ENCODE data around the gene MYORG. TPM values are rescaled to one million over a fixed set of nuclear protein-coding genes. Genes with fewer than 3 reads are reported as not detected.
"Not testable (repeated sequence)": the region's sequence is repeated elsewhere in the genome, so short reads cannot be mapped to it uniquely, and the experiment has no call there.

MYORG gene
- total RNA-seq, 6 experiments from 2014 or later, result 27.1 to 73.6 (median 36.0) TPM

GRCh38 chr9:34363619-34364351 is 12.9 kb downstream of the MYORG start:
- TF ChIP-seq CTCF (IDR thresholded peaks at IDR 0.05) (no peak), POLR2A (IDR thresholded peaks at IDR 0.05) (no peak)
- H3K4me1 ChIP-seq, result peaks cover 0 to 22% (median 6%) of the 10 kb centered on the region in 4 donors
- DNase-seq, result no peak
- H3K27ac ChIP-seq, result no peak overlapping the region
- no peaks in the 10 kb centered on the region for H3K36me3 ChIP-seq
- 46% methylated on average over 10 of the region's 13 CpGs for WGBS (ENCODE audit: insufficient coverage, low coverage, low lambda C conversion rate, missing lambda C conversion rate)
- H3K27me3 ChIP-seq, result no peaks in the 10 kb centered on the region
- ATAC-seq, result peak in 3 of 4 donors; percentile 39 to 64 (median 56)
- no peak overlapping the region for H3K4me3 ChIP-seq
- H3K9me3 ChIP-seq, result no peaks in the 10 kb centered on the region
- intact Hi-C loops (cut with DNase I), result no loop called here

DNA sequence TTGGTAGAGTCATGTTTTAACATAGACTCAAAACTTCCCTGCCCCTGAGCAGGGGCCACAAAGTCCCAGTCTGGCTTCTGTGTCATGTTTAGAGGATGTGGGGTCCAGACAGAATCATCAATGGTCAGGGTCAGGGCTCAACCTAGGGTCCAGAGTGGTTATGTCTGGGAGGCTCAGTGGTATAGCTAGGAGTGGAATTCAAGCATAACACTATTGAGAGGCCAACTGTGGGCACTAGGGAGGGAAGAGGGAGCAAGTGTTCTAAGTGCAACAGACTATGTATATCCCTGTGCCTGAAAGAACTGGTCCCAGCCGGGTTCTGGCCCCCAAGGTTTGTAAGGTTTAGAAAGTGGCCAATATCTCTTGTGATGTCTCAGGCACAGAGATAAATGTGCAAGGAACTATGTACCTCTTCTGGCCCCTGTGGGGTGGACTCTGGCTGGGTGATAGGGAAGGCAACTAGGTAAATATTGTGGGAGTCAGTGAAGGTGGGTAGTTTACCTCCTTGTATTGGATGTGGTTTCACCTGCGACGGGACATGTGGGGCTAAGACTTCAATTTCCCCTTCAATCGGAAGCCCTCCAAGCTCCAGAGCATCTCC is 14.0 kb downstream of the MYORG start:
- H3K27me3 ChIP-seq, result no peaks in the 10 kb centered on the region
- H3K27ac ChIP-seq, result no peak overlapping the region
- TF ChIP-seq CTCF (IDR thresholded peaks at IDR 0.05) (no peak), POLR2A (IDR thresholded peaks at IDR 0.05) (no peak)
- H3K4me1 ChIP-seq, result peaks cover 0 to 22% (median 6%) of the 10 kb centered on the region in 4 donors
- H3K4me3 ChIP-seq, result no peak overlapping the region
- no peak for DNase-seq
- H3K9me3 ChIP-seq, result no peaks in the 10 kb centered on the region
- ATAC-seq, result no peak
- no peaks in the 10 kb centered on the region for H3K36me3 ChIP-seq
- intact Hi-C loops (cut with DNase I), result no loop called here
- 81% methylated on average over 3 of the region's 4 CpGs for WGBS (ENCODE audit: insufficient coverage, low coverage, low lambda C conversion rate, missing lambda C conversion rate)

- Histone ChIP-seq H3K4me3 (peak overlapping the region; percentile 8 to 45 (median 34)), H3K4me1 (peaks cover 0 to 29% (median 5%) of the 10 kb centered on the region in 4 donors), H3K27ac (peak overlapping the region; percentile 54 to 80 (median 76))
- 60% methylated on average over 1 of the region's 1 CpG for WGBS (ENCODE audit: insufficient coverage, low coverage, low lambda C conversion rate, missing lambda C conversion rate)
- ATAC-seq; H3K36me3 ChIP-seq; H3K9me3 ChIP-seq; DNase-seq; H3K27me3 ChIP-seq; intact Hi-C loops (cut with DNase I): not testable (repeated sequence)
Observed at GRCh38 chr9:34352957-34353356, 23.7 kb downstream of the MYORG start.

DNA sequence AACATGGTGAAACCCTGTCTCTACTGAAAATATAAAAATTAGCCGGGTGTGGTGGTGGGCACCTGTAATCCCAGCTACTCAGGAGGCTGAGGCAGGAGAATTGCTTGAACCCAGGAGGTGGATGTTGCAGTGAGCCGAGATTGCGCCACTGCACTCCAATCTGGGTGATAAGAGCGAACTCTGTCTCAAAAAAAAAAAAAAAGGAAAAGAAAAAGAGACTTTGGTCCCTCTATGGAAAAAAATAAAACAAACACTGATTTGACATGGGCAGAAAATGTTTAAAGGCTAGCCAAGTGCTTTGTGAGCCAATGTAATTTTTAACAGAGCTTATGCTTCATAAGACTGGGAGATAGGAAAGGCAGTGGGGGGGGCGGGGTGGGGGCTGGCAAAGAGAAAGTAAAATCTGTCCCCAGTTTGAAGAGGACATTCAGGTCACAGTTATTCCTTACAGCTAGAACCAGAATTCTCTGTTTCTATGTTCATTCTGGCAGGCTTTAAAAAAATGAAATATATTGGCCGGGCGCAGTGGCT is 24.5 kb downstream of the MYORG start:
- peak overlapping the region; percentile 8 to 45 (median 34) for H3K4me3 ChIP-seq
- 48% methylated on average over 3 of the region's 7 CpGs for WGBS (ENCODE audit: insufficient coverage, low coverage, low lambda C conversion rate, missing lambda C conversion rate)

GRCh38 chr9:34349324-34349723 is 27.4 kb downstream of the MYORG start:
- TF ChIP-seq POLR2A (IDR thresholded peaks at IDR 0.05), result no peak
- TF ChIP-seq CTCF (IDR thresholded peaks at IDR 0.05), result no peak
- H3K4me1 ChIP-seq, result peaks cover 0 to 62% (median 20%) of the 10 kb centered on the region in 4 donors
- H3K27ac ChIP-seq, result peak overlapping the region in 1 of 3 donors; percentile 82
- ATAC-seq (no peak), DNase-seq (no peak)
- H3K9me3 ChIP-seq, result no peaks in the 10 kb centered on the region
- no peaks in the 10 kb centered on the region for H3K27me3 ChIP-seq
- H3K4me3 ChIP-seq, result no peak overlapping the region
- no peaks in the 10 kb centered on the region for H3K36me3 ChIP-seq
- 41% methylated on average over 3 of the region's 3 CpGs for WGBS (ENCODE audit: insufficient coverage, low coverage, low lambda C conversion rate, missing lambda C conversion rate)
- intact Hi-C loops (cut with DNase I), result no loop called here

More for the DNA sequence above, 24.5 kb downstream of the MYORG start:
- Histone ChIP-seq H3K27ac (peak overlapping the region; percentile 54 to 80 (median 76)), H3K4me1 (peaks cover 0 to 34% (median 7%) of the 10 kb centered on the region in 4 donors)
- H3K36me3 ChIP-seq; intact Hi-C loops (cut with DNase I); H3K27me3 ChIP-seq; H3K9me3 ChIP-seq: not testable (repeated sequence)
- DNase-seq (peak; percentile 64 to 74 (median 72)), ATAC-seq (peak; percentile 72 to 91 (median 85))

All from right lobe of liver (tissue), 6 donors.